ENCODE results near the gene COL9A3. TPM values are rescaled to one million over a fixed set of nuclear protein-coding genes. Genes with fewer than 3 reads are reported as not detected.

Gene COL9A3
- total RNA-seq, 1 experiment from 2014 or later, result 41.2 TPM

DNA sequence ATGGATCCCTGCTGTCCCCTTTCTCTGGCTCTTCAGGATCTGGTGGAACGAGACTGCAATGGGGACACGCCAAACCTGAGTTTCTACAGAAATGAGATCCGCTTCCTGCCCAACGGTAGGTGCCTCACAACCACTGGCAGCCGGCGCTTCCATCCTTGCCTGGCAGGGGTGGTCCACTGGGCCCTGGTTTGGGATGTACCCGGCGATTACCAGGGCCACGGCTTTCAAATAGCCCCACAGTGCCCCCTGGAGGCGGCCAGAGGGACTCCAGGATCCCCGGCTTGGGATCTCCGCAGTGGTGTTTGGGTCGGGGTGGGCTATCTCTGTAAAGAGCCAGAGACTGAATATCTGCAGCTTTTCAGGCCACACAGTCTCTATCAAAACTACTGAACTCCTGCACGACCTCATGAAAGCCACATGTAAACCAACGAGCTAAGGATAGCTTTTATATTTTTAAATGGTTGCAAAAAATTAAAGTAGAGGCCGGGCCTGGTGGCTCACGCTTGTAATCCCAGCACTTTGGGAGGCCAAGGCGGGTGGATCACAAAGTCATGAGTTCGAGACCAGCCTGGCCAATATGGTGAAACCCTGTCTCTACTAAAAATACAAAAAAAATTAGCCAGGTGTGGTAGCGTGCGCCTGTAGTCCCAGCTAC is 8.5 kb upstream of the COL9A3 start:
- no peak overlapping the region for H3K9ac ChIP-seq (ENCODE audit: low read length)
- H3K9me3 ChIP-seq (ENCODE audit: low read length), result no peaks in the 10 kb centered on the region
- no peak overlapping the region for H3K4me2 ChIP-seq (ENCODE audit: low read depth, low read length, poor library complexity, severe bottlenecking)
- H3K4me1 ChIP-seq (ENCODE audit: low read length), result peaks cover 32% of the 10 kb centered on the region
- peak; percentile 85 for DNase-seq
- H3K27me3 ChIP-seq (ENCODE audit: low read length), result no peaks in the 10 kb centered on the region
- no peak overlapping the region for H2AFZ ChIP-seq (ENCODE audit: low read length)
- H3K4me3 ChIP-seq (ENCODE audit: low read length), result no peak overlapping the region
- peaks cover 14% of the 10 kb centered on the region for H3K36me3 ChIP-seq (ENCODE audit: insufficient read depth, low read length)
- no peaks in the 10 kb centered on the region for H3K9me2 ChIP-seq (replicated peaks; ENCODE audit: insufficient read depth, low read length)
- peaks cover 40% of the 10 kb centered on the region for H4K20me1 ChIP-seq (ENCODE audit: insufficient read depth, low read depth, low read length)
- H3K27ac ChIP-seq (ENCODE audit: low read length), result no peak overlapping the region
- peaks cover 23% of the 10 kb centered on the region for H3K79me2 ChIP-seq (ENCODE audit: low read length)

GRCh38 chr20:62809530-62810428 is 7.1 kb upstream of the COL9A3 start:
- Histone ChIP-seq H3K36me3 (ENCODE audit: insufficient read depth, low read length) (peaks cover 14% of the 10 kb centered on the region), H3K4me2 (ENCODE audit: low read depth, low read length, poor library complexity, severe bottlenecking) (no peak overlapping the region), H3K9me2 (replicated peaks; ENCODE audit: insufficient read depth, low read length) (no peaks in the 10 kb centered on the region), H2AFZ (ENCODE audit: low read length) (no peak overlapping the region), H3K27me3 (ENCODE audit: low read length) (no peaks in the 10 kb centered on the region), H3K27ac (ENCODE audit: low read length) (no peak overlapping the region), H4K20me1 (ENCODE audit: insufficient read depth, low read depth, low read length) (peaks cover 44% of the 10 kb centered on the region), H3K4me3 (ENCODE audit: low read length) (no peak overlapping the region), H3K79me2 (ENCODE audit: low read length) (peaks cover 22% of the 10 kb centered on the region), H3K9ac (ENCODE audit: low read length) (no peak overlapping the region), H3K9me3 (ENCODE audit: low read length) (no peaks in the 10 kb centered on the region), H3K4me1 (ENCODE audit: low read length) (peaks cover 24% of the 10 kb centered on the region)
- DNase-seq, result no peak

- Histone ChIP-seq H3K9me3 (ENCODE audit: low read length) (no peaks in the 10 kb centered on the region), H2AFZ (ENCODE audit: low read length) (no peak overlapping the region), H3K4me2 (ENCODE audit: low read depth, low read length, poor library complexity, severe bottlenecking) (no peak overlapping the region), H3K9me2 (replicated peaks; ENCODE audit: insufficient read depth, low read length) (no peaks in the 10 kb centered on the region), H3K27me3 (ENCODE audit: low read length) (no peaks in the 10 kb centered on the region), H3K36me3 (ENCODE audit: insufficient read depth, low read length) (peaks cover 14% of the 10 kb centered on the region), H3K9ac (ENCODE audit: low read length) (no peak overlapping the region), H4K20me1 (ENCODE audit: insufficient read depth, low read depth, low read length) (peaks cover 34% of the 10 kb centered on the region), H3K4me3 (ENCODE audit: low read length) (no peak overlapping the region), H3K79me2 (ENCODE audit: low read length) (peaks cover 7% of the 10 kb centered on the region), H3K4me1 (ENCODE audit: low read length) (peaks cover 17% of the 10 kb centered on the region), H3K27ac (ENCODE audit: low read length) (no peak overlapping the region)
- no peak for DNase-seq
These were observed 5.5 kb upstream of the COL9A3 start for GRCh38 chr20:62811320-62811719.

DNA sequence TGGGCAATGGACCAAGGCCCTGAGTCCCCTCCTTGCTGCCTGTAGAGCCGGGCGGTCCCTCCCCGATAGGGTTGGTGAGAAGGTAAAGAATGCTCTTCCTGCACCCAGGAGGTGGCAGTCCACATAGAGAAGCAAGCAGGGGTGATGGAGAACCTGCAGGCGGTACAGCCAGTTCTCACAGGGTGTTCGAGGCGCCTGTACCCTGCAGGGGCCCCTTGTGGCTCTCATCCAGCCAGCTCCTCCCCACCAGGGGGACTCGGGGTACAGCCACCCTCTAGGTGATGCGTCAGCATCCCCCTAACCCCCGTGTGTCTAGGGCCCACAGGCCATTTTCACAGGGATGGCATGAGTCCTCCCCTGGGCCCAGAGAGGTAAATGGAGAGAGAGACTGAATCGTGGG is 5.1 kb upstream of the COL9A3 start:
- H3K4me3 ChIP-seq (ENCODE audit: low read length), result no peak overlapping the region
- peaks cover 14% of the 10 kb centered on the region for H3K36me3 ChIP-seq (ENCODE audit: insufficient read depth, low read length)
- no peaks in the 10 kb centered on the region for H3K27me3 ChIP-seq (ENCODE audit: low read length)
- H3K27ac ChIP-seq (ENCODE audit: low read length), result no peak overlapping the region
- H3K79me2 ChIP-seq (ENCODE audit: low read length), result peaks cover 3% of the 10 kb centered on the region
- peaks cover 30% of the 10 kb centered on the region for H4K20me1 ChIP-seq (ENCODE audit: insufficient read depth, low read depth, low read length)
- DNase-seq, result no peak
- H2AFZ ChIP-seq (ENCODE audit: low read length), result no peak overlapping the region
- H3K4me2 ChIP-seq (ENCODE audit: low read depth, low read length, poor library complexity, severe bottlenecking), result no peak overlapping the region
- H3K9me2 ChIP-seq (replicated peaks; ENCODE audit: insufficient read depth, low read length), result no peaks in the 10 kb centered on the region
- no peak overlapping the region for H3K9ac ChIP-seq (ENCODE audit: low read length)
- H3K4me1 ChIP-seq (ENCODE audit: low read length), result peaks cover 13% of the 10 kb centered on the region
- H3K9me3 ChIP-seq (ENCODE audit: low read length), result no peaks in the 10 kb centered on the region

GRCh38 chr20:62812181-62812906 is 4.5 kb upstream of the COL9A3 start:
- no peak overlapping the region for H3K4me2 ChIP-seq (ENCODE audit: low read depth, low read length, poor library complexity, severe bottlenecking)
- H3K4me1 ChIP-seq (ENCODE audit: low read length), result peaks cover 7% of the 10 kb centered on the region
- no peaks in the 10 kb centered on the region for H3K9me2 ChIP-seq (replicated peaks; ENCODE audit: insufficient read depth, low read length)
- H3K27me3 ChIP-seq (ENCODE audit: low read length), result no peaks in the 10 kb centered on the region
- no peak overlapping the region for H2AFZ ChIP-seq (ENCODE audit: low read length)
- H3K79me2 ChIP-seq (ENCODE audit: low read length), result no peaks in the 10 kb centered on the region
- H3K36me3 ChIP-seq (ENCODE audit: insufficient read depth, low read length), result peaks cover 14% of the 10 kb centered on the region
- DNase-seq, result no peak
- H3K27ac ChIP-seq (ENCODE audit: low read length), result no peak overlapping the region
- H3K4me3 ChIP-seq (ENCODE audit: low read length), result no peak overlapping the region
- H4K20me1 ChIP-seq (ENCODE audit: insufficient read depth, low read depth, low read length), result peaks cover 24% of the 10 kb centered on the region
- no peaks in the 10 kb centered on the region for H3K9me3 ChIP-seq (ENCODE audit: low read length)
- no peak overlapping the region for H3K9ac ChIP-seq (ENCODE audit: low read length)

GRCh38 chr20:62812907-62813200 is 4.0 kb upstream of the COL9A3 start:
- H3K9me3 ChIP-seq (ENCODE audit: low read length), result no peaks in the 10 kb centered on the region
- DNase-seq, result no peak
- no peak overlapping the region for H3K4me3 ChIP-seq (ENCODE audit: low read length)
- no peak overlapping the region for H3K9ac ChIP-seq (ENCODE audit: low read length)
- H3K4me2 ChIP-seq (ENCODE audit: low read depth, low read length, poor library complexity, severe bottlenecking), result no peak overlapping the region
- H3K79me2 ChIP-seq (ENCODE audit: low read length), result no peaks in the 10 kb centered on the region
- H2AFZ ChIP-seq (ENCODE audit: low read length), result no peak overlapping the region
- no peaks in the 10 kb centered on the region for H3K27me3 ChIP-seq (ENCODE audit: low read length)
- H3K9me2 ChIP-seq (replicated peaks; ENCODE audit: insufficient read depth, low read length), result no peaks in the 10 kb centered on the region
- peaks cover 14% of the 10 kb centered on the region for H3K36me3 ChIP-seq (ENCODE audit: insufficient read depth, low read length)
- H3K27ac ChIP-seq (ENCODE audit: low read length), result no peak overlapping the region
- H4K20me1 ChIP-seq (ENCODE audit: insufficient read depth, low read depth, low read length), result peaks cover 19% of the 10 kb centered on the region; the same call in 1 of the 2 replicates
- H3K4me1 ChIP-seq (ENCODE audit: low read length), result peaks cover 2% of the 10 kb centered on the region

DNA sequence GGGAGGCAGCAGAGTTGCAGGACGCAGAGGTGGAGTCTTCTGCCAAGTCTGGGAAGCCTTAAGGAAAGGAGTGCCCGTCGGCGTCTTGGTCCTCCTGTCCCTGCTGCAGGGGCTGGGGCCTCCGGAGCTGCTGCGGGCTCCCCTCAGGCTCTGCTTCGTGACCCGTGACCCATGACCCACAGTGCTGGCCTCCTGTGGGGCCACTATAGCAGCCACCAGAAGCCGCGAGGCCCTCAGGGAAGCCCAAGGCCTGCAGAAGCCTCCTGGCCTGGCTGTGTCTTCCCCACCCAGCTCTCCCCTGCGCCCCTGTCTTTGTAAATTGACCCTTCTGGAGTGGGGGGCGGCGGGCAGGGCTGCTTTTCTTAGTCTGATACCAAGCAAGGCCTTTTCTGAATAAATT is 3.3 kb upstream of the COL9A3 start:
- H2AFZ ChIP-seq (ENCODE audit: low read length), result no peak overlapping the region
- H3K4me1 ChIP-seq (ENCODE audit: low read length), result no peaks in the 10 kb centered on the region
- H3K27ac ChIP-seq (ENCODE audit: low read length), result no peak overlapping the region
- peaks cover 18% of the 10 kb centered on the region; the same call in 1 of the 2 replicates for H4K20me1 ChIP-seq (ENCODE audit: insufficient read depth, low read depth, low read length)
- no peak for DNase-seq
- no peak overlapping the region for H3K9ac ChIP-seq (ENCODE audit: low read length)
- H3K4me2 ChIP-seq (ENCODE audit: low read depth, low read length, poor library complexity, severe bottlenecking), result no peak overlapping the region
- H3K4me3 ChIP-seq (ENCODE audit: low read length), result no peak overlapping the region
- no peaks in the 10 kb centered on the region for H3K79me2 ChIP-seq (ENCODE audit: low read length)
- no peaks in the 10 kb centered on the region for H3K9me2 ChIP-seq (replicated peaks; ENCODE audit: insufficient read depth, low read length)
- no peaks in the 10 kb centered on the region for H3K27me3 ChIP-seq (ENCODE audit: low read length)
- peaks cover 14% of the 10 kb centered on the region for H3K36me3 ChIP-seq (ENCODE audit: insufficient read depth, low read length)
- no peaks in the 10 kb centered on the region for H3K9me3 ChIP-seq (ENCODE audit: low read length)

- Histone ChIP-seq H3K4me1 (ENCODE audit: low read length) (no peaks in the 10 kb centered on the region), H3K27me3 (ENCODE audit: low read length) (no peaks in the 10 kb centered on the region), H3K4me3 (ENCODE audit: low read length) (no peak overlapping the region), H3K9me3 (ENCODE audit: low read length) (no peaks in the 10 kb centered on the region), H3K36me3 (ENCODE audit: insufficient read depth, low read length) (peaks cover 11% of the 10 kb centered on the region), H3K4me2 (ENCODE audit: low read depth, low read length, poor library complexity, severe bottlenecking) (no peak overlapping the region), H4K20me1 (ENCODE audit: insufficient read depth, low read depth, low read length) (peaks cover 17% of the 10 kb centered on the region; the same call in 1 of the 2 replicates), H3K9me2 (replicated peaks; ENCODE audit: insufficient read depth, low read length) (no peaks in the 10 kb centered on the region), H3K9ac (ENCODE audit: low read length) (no peak overlapping the region), H3K27ac (ENCODE audit: low read length) (no peak overlapping the region), H3K79me2 (ENCODE audit: low read length) (no peaks in the 10 kb centered on the region), H2AFZ (ENCODE audit: low read length) (no peak overlapping the region)
- DNase-seq, result peak; percentile 68
These were observed 2.7 kb upstream of the COL9A3 start for GRCh38 chr20:62814060-62814708.
